Nephron progenitor cell (in vitro differentiated cells): ENCODE data around the gene SLC35G3.
A peak's percentile ranks its signal among the peaks of the same experiment; 100 is the strongest.

Source experiments
- DNase-seq: peaks from one replicate; pipeline ENCODE4 v3.0.0; 2021
- H3K27ac Mint-ChIP-seq: 2 replicates; pipeline ENCODE4 v1.8.0; 2021; ENCODE audit warnings: mild to moderate bottlenecking, moderate library complexity, mixed read lengths
- H3K27me3 Mint-ChIP-seq: 2 replicates; pipeline ENCODE4 v1.8.0; 2021; ENCODE audit warnings: mild to moderate bottlenecking, low read depth, mixed read lengths; ENCODE audit not compliant: poor library complexity
- H3K36me3 Mint-ChIP-seq: 2 replicates; pipeline ENCODE4 v1.8.0; 2021; ENCODE audit warnings: low read depth, mixed read lengths
- H3K4me1 Mint-ChIP-seq: 2 replicates; pipeline ENCODE4 v1.8.0; 2021; ENCODE audit warnings: mixed read lengths
- H3K4me3 Mint-ChIP-seq: 2 replicates; pipeline ENCODE4 v1.8.0; 2021; ENCODE audit warnings: mild to moderate bottlenecking, moderate library complexity, mixed read lengths
- H3K9me3 Mint-ChIP-seq: 2 replicates; pipeline ENCODE4 v1.8.0; 2021; ENCODE audit warnings: mild to moderate bottlenecking, moderate library complexity, mixed read lengths
- CTCF ChIP-seq: fragments of 200-600 bp; sonication (generic); IDR thresholded peaks from 2 replicates; pipeline ENCODE4 v1.5.0; 2021; ENCODE audit warnings: antibody characterized with exemption

SLC35G3 gene

GRCh38 chr17:35164716-35165115, 29.5 kb downstream of the SLC35G3 start:
- Mint-ChIP-seq H3K27ac (no peak overlapping the region), H3K27me3 (peaks cover 32% of the 10 kb centered on the region)
- no peak for DNase-seq

GRCh38 chr17:35163886-35164285, 30.3 kb downstream of the SLC35G3 start:
- no peak for TF ChIP-seq CTCF
- H3K27ac Mint-ChIP-seq: peak overlapping the region; percentile 68

More at GRCh38 chr17:35164716-35165115, 29.5 kb downstream of the SLC35G3 start:
- Mint-ChIP-seq H3K36me3 (no peaks in the 10 kb centered on the region), H3K4me3 (no peak overlapping the region), H3K4me1 (no peaks in the 10 kb centered on the region), H3K9me3 (no peaks in the 10 kb centered on the region)
- no peak for TF ChIP-seq CTCF

GRCh38 chr17:35162755-35163154, 31.4 kb downstream of the SLC35G3 start:
- Mint-ChIP-seq H3K27ac (no peak overlapping the region), H3K4me1 (no peaks in the 10 kb centered on the region), H3K36me3 (no peaks in the 10 kb centered on the region), H3K4me3 (no peak overlapping the region), H3K9me3 (no peaks in the 10 kb centered on the region), H3K27me3 (peaks cover 46% of the 10 kb centered on the region)
- no peak for DNase-seq
- TF ChIP-seq CTCF: no peak

More at GRCh38 chr17:35163886-35164285, 30.3 kb downstream of the SLC35G3 start:
- Mint-ChIP-seq H3K4me3 (no peak overlapping the region), H3K4me1 (no peaks in the 10 kb centered on the region), H3K36me3 (no peaks in the 10 kb centered on the region), H3K9me3 (no peaks in the 10 kb centered on the region), H3K27me3 (peaks cover 37% of the 10 kb centered on the region)
- DNase-seq: no peak

- Mint-ChIP-seq H3K4me3 (no peak overlapping the region), H3K9me3 (no peaks in the 10 kb centered on the region), H3K27ac (no peak overlapping the region), H3K4me1 (no peaks in the 10 kb centered on the region), H3K36me3 (no peaks in the 10 kb centered on the region), H3K27me3 (peaks cover 42% of the 10 kb centered on the region)
- DNase-seq: no peak
- TF ChIP-seq CTCF: no peak
Measured at GRCh38 chr17:35161281-35161761, 32.9 kb downstream of the SLC35G3 start.

- no peak for TF ChIP-seq CTCF
- Mint-ChIP-seq H3K4me1 (no peaks in the 10 kb centered on the region), H3K36me3 (no peaks in the 10 kb centered on the region), H3K9me3 (no peaks in the 10 kb centered on the region), H3K27me3 (peaks cover 39% of the 10 kb centered on the region), H3K4me3 (no peak overlapping the region), H3K27ac (no peak overlapping the region)
- DNase-seq: no peak
Measured at GRCh38 chr17:35160354-35161201, 33.6 kb downstream of the SLC35G3 start.

GRCh38 chr17:35159940-35160339, 34.3 kb downstream of the SLC35G3 start:
- H3K27ac Mint-ChIP-seq: no peak overlapping the region

More at GRCh38 chr17:35159940-35160339, 34.3 kb downstream of the SLC35G3 start:
- Mint-ChIP-seq H3K4me3 (no peak overlapping the region), H3K36me3 (no peaks in the 10 kb centered on the region), H3K27me3 (peaks cover 34% of the 10 kb centered on the region), H3K9me3 (no peaks in the 10 kb centered on the region), H3K4me1 (no peaks in the 10 kb centered on the region)
- no peak for TF ChIP-seq CTCF
- DNase-seq: no peak
